ENCODE results near the gene R3HCC1L.

Gene R3HCC1L

GRCh38 chr10:98246911-98247805 lies 112.7 kb downstream of the R3HCC1L start:
- H3K9me3 Mint-ChIP-seq (ENCODE audit: low read depth) = no peaks in the 10 kb centered on the region
- H3K27me3 Mint-ChIP-seq = no peaks in the 10 kb centered on the region
- H3K27ac Mint-ChIP-seq = no peak overlapping the region
- no peak overlapping the region for H3K4me3 Mint-ChIP-seq
- H3K36me3 Mint-ChIP-seq = peaks cover 10% of the 10 kb centered on the region
- H3K4me1 Mint-ChIP-seq (ENCODE audit: low read depth) = peaks cover 14% of the 10 kb centered on the region

GRCh38 chr10:98248018-98248417 lies 113.6 kb downstream of the R3HCC1L start:
- H3K27ac Mint-ChIP-seq = no peak overlapping the region
- H3K4me3 Mint-ChIP-seq = no peak overlapping the region
- no peaks in the 10 kb centered on the region for H3K27me3 Mint-ChIP-seq
- peaks cover 14% of the 10 kb centered on the region for H3K4me1 Mint-ChIP-seq (ENCODE audit: low read depth)
- no peaks in the 10 kb centered on the region for H3K9me3 Mint-ChIP-seq (ENCODE audit: low read depth)
- peaks cover 10% of the 10 kb centered on the region for H3K36me3 Mint-ChIP-seq

- H3K4me1 Mint-ChIP-seq (ENCODE audit: low read depth) = peaks cover 14% of the 10 kb centered on the region
- H3K27ac Mint-ChIP-seq = no peak overlapping the region
Measured at GRCh38 chr10:98249134-98249533, 114.7 kb downstream of the R3HCC1L start.

GRCh38 chr10:98251399-98251798 lies 116.9 kb downstream of the R3HCC1L start:
- Mint-ChIP-seq H3K4me1 (ENCODE audit: low read depth) (peaks cover 7% of the 10 kb centered on the region), H3K9me3 (ENCODE audit: low read depth) (no peaks in the 10 kb centered on the region), H3K4me3 (no peak overlapping the region), H3K36me3 (peaks cover 10% of the 10 kb centered on the region), H3K27me3 (no peaks in the 10 kb centered on the region), H3K27ac (no peak overlapping the region)

More at GRCh38 chr10:98249134-98249533, 114.7 kb downstream of the R3HCC1L start:
- Mint-ChIP-seq H3K36me3 (peaks cover 10% of the 10 kb centered on the region), H3K27me3 (no peaks in the 10 kb centered on the region), H3K9me3 (ENCODE audit: low read depth) (no peaks in the 10 kb centered on the region), H3K4me3 (no peak overlapping the region)

GRCh38 chr10:98252464-98252863 lies 118.0 kb downstream of the R3HCC1L start:
- no peaks in the 10 kb centered on the region for H3K27me3 Mint-ChIP-seq
- H3K27ac Mint-ChIP-seq = no peak overlapping the region
- H3K4me1 Mint-ChIP-seq (ENCODE audit: low read depth) = no peaks in the 10 kb centered on the region
- H3K9me3 Mint-ChIP-seq (ENCODE audit: low read depth) = no peaks in the 10 kb centered on the region
- peaks cover 10% of the 10 kb centered on the region for H3K36me3 Mint-ChIP-seq
- H3K4me3 Mint-ChIP-seq = no peak overlapping the region

- no peak overlapping the region for H3K4me3 Mint-ChIP-seq
- peaks cover 10% of the 10 kb centered on the region for H3K36me3 Mint-ChIP-seq
- H3K27me3 Mint-ChIP-seq = no peaks in the 10 kb centered on the region
- no peaks in the 10 kb centered on the region for H3K9me3 Mint-ChIP-seq (ENCODE audit: low read depth)
- no peak overlapping the region for H3K27ac Mint-ChIP-seq
- H3K4me1 Mint-ChIP-seq (ENCODE audit: low read depth) = no peaks in the 10 kb centered on the region
Measured at GRCh38 chr10:98253499-98253898, 119.0 kb downstream of the R3HCC1L start.

GRCh38 chr10:98254234-98254974 lies 119.9 kb downstream of the R3HCC1L start:
- H3K27me3 Mint-ChIP-seq = no peaks in the 10 kb centered on the region
- no peak overlapping the region for H3K4me3 Mint-ChIP-seq
- no peaks in the 10 kb centered on the region for H3K4me1 Mint-ChIP-seq (ENCODE audit: low read depth)
- H3K36me3 Mint-ChIP-seq = peaks cover 10% of the 10 kb centered on the region
- H3K27ac Mint-ChIP-seq = peak overlapping the region; percentile 3
- no peaks in the 10 kb centered on the region for H3K9me3 Mint-ChIP-seq (ENCODE audit: low read depth)

GRCh38 chr10:98255146-98255877 lies 120.9 kb downstream of the R3HCC1L start:
- H3K27ac Mint-ChIP-seq = no peak overlapping the region
- H3K4me3 Mint-ChIP-seq = no peak overlapping the region
- H3K4me1 Mint-ChIP-seq (ENCODE audit: low read depth) = no peaks in the 10 kb centered on the region
- no peaks in the 10 kb centered on the region for H3K9me3 Mint-ChIP-seq (ENCODE audit: low read depth)
- H3K36me3 Mint-ChIP-seq = peaks cover 5% of the 10 kb centered on the region
- no peaks in the 10 kb centered on the region for H3K27me3 Mint-ChIP-seq

- H3K27ac Mint-ChIP-seq = no peak overlapping the region
- H3K9me3 Mint-ChIP-seq (ENCODE audit: low read depth) = no peaks in the 10 kb centered on the region
- H3K36me3 Mint-ChIP-seq = peaks cover 3% of the 10 kb centered on the region
- H3K4me3 Mint-ChIP-seq = no peak overlapping the region
- H3K4me1 Mint-ChIP-seq (ENCODE audit: low read depth) = no peaks in the 10 kb centered on the region
- H3K27me3 Mint-ChIP-seq = no peaks in the 10 kb centered on the region
Measured at GRCh38 chr10:98256692-98257091, 122.2 kb downstream of the R3HCC1L start.

GRCh38 chr10:98257198-98257597 lies 122.7 kb downstream of the R3HCC1L start:
- H3K27ac Mint-ChIP-seq = no peak overlapping the region
- H3K4me1 Mint-ChIP-seq (ENCODE audit: low read depth) = no peaks in the 10 kb centered on the region
- peaks cover 3% of the 10 kb centered on the region for H3K36me3 Mint-ChIP-seq
- no peaks in the 10 kb centered on the region for H3K9me3 Mint-ChIP-seq (ENCODE audit: low read depth)
- H3K4me3 Mint-ChIP-seq = no peak overlapping the region
- H3K27me3 Mint-ChIP-seq = no peaks in the 10 kb centered on the region

GRCh38 chr10:98257961-98258360 lies 123.5 kb downstream of the R3HCC1L start:
- Mint-ChIP-seq H3K9me3 (ENCODE audit: low read depth) (no peaks in the 10 kb centered on the region), H3K4me3 (no peak overlapping the region), H3K27ac (no peak overlapping the region), H3K36me3 (peaks cover 3% of the 10 kb centered on the region), H3K4me1 (ENCODE audit: low read depth) (no peaks in the 10 kb centered on the region), H3K27me3 (no peaks in the 10 kb centered on the region)

- Mint-ChIP-seq H3K27ac (no peak overlapping the region), H3K36me3 (peaks cover 3% of the 10 kb centered on the region), H3K9me3 (ENCODE audit: low read depth) (no peaks in the 10 kb centered on the region), H3K4me1 (ENCODE audit: low read depth) (no peaks in the 10 kb centered on the region), H3K27me3 (no peaks in the 10 kb centered on the region), H3K4me3 (no peak overlapping the region)
Measured at GRCh38 chr10:98258683-98259454, 124.4 kb downstream of the R3HCC1L start.

- no peak overlapping the region for H3K27ac Mint-ChIP-seq
- H3K36me3 Mint-ChIP-seq = peaks cover 3% of the 10 kb centered on the region
- no peaks in the 10 kb centered on the region for H3K27me3 Mint-ChIP-seq
Measured at GRCh38 chr10:98259606-98260315, 125.3 kb downstream of the R3HCC1L start.

GRCh38 chr10:98260350-98260749 lies 125.9 kb downstream of the R3HCC1L start:
- Mint-ChIP-seq H3K9me3 (ENCODE audit: low read depth) (no peaks in the 10 kb centered on the region), H3K27me3 (no peaks in the 10 kb centered on the region), H3K36me3 (peaks cover 3% of the 10 kb centered on the region), H3K4me3 (no peak overlapping the region), H3K4me1 (ENCODE audit: low read depth) (no peaks in the 10 kb centered on the region), H3K27ac (no peak overlapping the region)

More at GRCh38 chr10:98259606-98260315, 125.3 kb downstream of the R3HCC1L start:
- Mint-ChIP-seq H3K4me1 (ENCODE audit: low read depth) (no peaks in the 10 kb centered on the region), H3K4me3 (no peak overlapping the region), H3K9me3 (ENCODE audit: low read depth) (no peaks in the 10 kb centered on the region)
